Measurements from ENCODE around the gene SH3GLB2. TPM values are rescaled to one million over a fixed set of nuclear protein-coding genes. Genes with fewer than 3 reads are reported as not detected.
"Not testable (repeated sequence)": the region's sequence is repeated elsewhere in the genome, so short reads cannot be mapped to it uniquely, and the experiment has no call there.

Gene SH3GLB2
- total and polyA plus RNA-seq, 2 experiments from 2014 or later = 21.9 to 68.0 TPM

GRCh38 chr9:128969491-128969890 is 58.6 kb downstream of the SH3GLB2 start (continued):
- no peak for TF ChIP-seq ZNF462 (CRISPR knock-in tag; IDR thresholded peaks at IDR 0.05)
- TF ChIP-seq STAT1 (IDR thresholded peaks at IDR 0.05; ENCODE audit: unreplicated experiment) = no peak

- not testable (repeated sequence) for H3K4me3 ChIP-seq; H3K9me3 Mint-ChIP-seq; H4K20me1 ChIP-seq (replicated peaks; ENCODE audit: insufficient read depth); H3K4me1 Mint-ChIP-seq; H3K27ac Mint-ChIP-seq; H3F3A ChIP-seq (replicated peaks; ENCODE audit: low read depth); H3K27ac ChIP-seq (ENCODE audit: low read depth); H3K4me1 ChIP-seq (ENCODE audit: insufficient read depth); H3K9me2 ChIP-seq (ENCODE audit: insufficient read depth); H3K79me2 ChIP-seq (replicated peaks; ENCODE audit: insufficient read depth); H3K27me3 ChIP-seq (ENCODE audit: insufficient read depth); H3K27me3 Mint-ChIP-seq (ENCODE audit: insufficient read depth, low read depth, poor library complexity); H3K4me3 Mint-ChIP-seq; DNase-seq (ENCODE audit: low spot score); H2AFZ ChIP-seq; ATAC-seq; H3K4me2 ChIP-seq
- H3K36me3 Mint-ChIP-seq (ENCODE audit: low read depth) = peaks cover 63% of the 10 kb centered on the region
- H3K36me3 ChIP-seq (ENCODE audit: insufficient read depth) = peaks cover 44% of the 10 kb centered on the region
These were observed 66.7 kb downstream of the SH3GLB2 start for GRCh38 chr9:128961403-128961802.

Other genes with a start within 250 kb of the SH3GLB2 start
- 19.1 and 19.4 TPM in 2 replicates for gene TBC1D13, start 241.1 kb downstream of the SH3GLB2 start, total RNA-seq (2014; rRNA removed; shearing (Covaris generic))
- gene TBC1D13, start 241.1 kb downstream of the SH3GLB2 start, polyA plus RNA-seq (2016; fragmentation: Nextera tagmentation; extraction: Ambion mirVana) = 7.8 and 8.3 TPM in 2 replicates
- 14.6 and 23.5 TPM in 2 replicates for gene ENDOG, start 209.8 kb downstream of the SH3GLB2 start, total RNA-seq (2014; rRNA removed; shearing (Covaris generic))
- 15.1 and 19.2 TPM in 2 replicates for gene ENDOG, start 209.8 kb downstream of the SH3GLB2 start, polyA plus RNA-seq (2016; fragmentation: Nextera tagmentation; extraction: Ambion mirVana)
- gene SPOUT1, start 198.5 kb downstream of the SH3GLB2 start, total RNA-seq (2014; rRNA removed; shearing (Covaris generic)) = 34.8 and 50.9 TPM in 2 replicates
- 28.5 and 33.5 TPM in 2 replicates for gene SPOUT1, start 198.5 kb downstream of the SH3GLB2 start, polyA plus RNA-seq (2016; fragmentation: Nextera tagmentation; extraction: Ambion mirVana)
- 29.8 and 34.0 TPM in 2 replicates for gene KYAT1, start 146.4 kb downstream of the SH3GLB2 start, total RNA-seq (2014; rRNA removed; shearing (Covaris generic))
- 23.0 and 26.1 TPM in 2 replicates for gene KYAT1, start 146.4 kb downstream of the SH3GLB2 start, polyA plus RNA-seq (2016; fragmentation: Nextera tagmentation; extraction: Ambion mirVana)
- gene LRRC8A, start 146.2 kb downstream of the SH3GLB2 start, total RNA-seq (2014; rRNA removed; shearing (Covaris generic)) = 75.7 and 80.5 TPM in 2 replicates
- 35.3 and 37.3 TPM in 2 replicates for gene LRRC8A, start 146.2 kb downstream of the SH3GLB2 start, polyA plus RNA-seq (2016; fragmentation: Nextera tagmentation; extraction: Ambion mirVana)
- 4.1 and 10.4 TPM in 2 replicates for gene PHYHD1, start 107.3 kb downstream of the SH3GLB2 start, total RNA-seq (2014; rRNA removed; shearing (Covaris generic))
- 16.8 and 23.4 TPM in 2 replicates for gene PHYHD1, start 107.3 kb downstream of the SH3GLB2 start, polyA plus RNA-seq (2016; fragmentation: Nextera tagmentation; extraction: Ambion mirVana)
- gene DOLK, start 80.7 kb downstream of the SH3GLB2 start, total RNA-seq (2014; rRNA removed; shearing (Covaris generic)) = 20.2 and 21.3 TPM in 2 replicates
- 9.8 and 10.3 TPM in 2 replicates for gene DOLK, start 80.7 kb downstream of the SH3GLB2 start, polyA plus RNA-seq (2016; fragmentation: Nextera tagmentation; extraction: Ambion mirVana)
- gene NUP188, start 80.6 kb downstream of the SH3GLB2 start, total RNA-seq (2014; rRNA removed; shearing (Covaris generic)) = 107 and 117 TPM in 2 replicates
- 25.5 and 28.4 TPM in 2 replicates for gene NUP188, start 80.6 kb downstream of the SH3GLB2 start, polyA plus RNA-seq (2016; fragmentation: Nextera tagmentation; extraction: Ambion mirVana)
- gene MIGA2, start 8.3 kb upstream of the SH3GLB2 start, total RNA-seq (2014; rRNA removed; shearing (Covaris generic)) = 37.1 and 47.8 TPM in 2 replicates
- gene MIGA2, start 8.3 kb upstream of the SH3GLB2 start, polyA plus RNA-seq (2016; fragmentation: Nextera tagmentation; extraction: Ambion mirVana) = 15.3 and 19.3 TPM in 2 replicates
- 30.0 and 31.9 TPM in 2 replicates for gene DOLPP1, start 52.8 kb upstream of the SH3GLB2 start, total RNA-seq (2014; rRNA removed; shearing (Covaris generic))
- 20.5 and 23.3 TPM in 2 replicates for gene DOLPP1, start 52.8 kb upstream of the SH3GLB2 start, polyA plus RNA-seq (2016; fragmentation: Nextera tagmentation; extraction: Ambion mirVana)
- gene CRAT, start 82.5 kb upstream of the SH3GLB2 start, total RNA-seq (2014; rRNA removed; shearing (Covaris generic)) = 9.9 TPM in 2 replicates
- 3.7 and 4.6 TPM in 2 replicates for gene CRAT, start 82.5 kb upstream of the SH3GLB2 start, polyA plus RNA-seq (2016; fragmentation: Nextera tagmentation; extraction: Ambion mirVana)
- 110 and 122 TPM in 2 replicates for gene PTPA, start 83.1 kb upstream of the SH3GLB2 start, total RNA-seq (2014; rRNA removed; shearing (Covaris generic))
- gene PTPA, start 83.1 kb upstream of the SH3GLB2 start, polyA plus RNA-seq (2016; fragmentation: Nextera tagmentation; extraction: Ambion mirVana) = 53.9 and 57.3 TPM in 2 replicates
- 0.90 and 1.2 TPM in 2 replicates for gene IER5L, start 149.9 kb upstream of the SH3GLB2 start, total RNA-seq (2014; rRNA removed; shearing (Covaris generic))
- 0.19 and 0.24 TPM in 2 replicates for gene IER5L, start 149.9 kb upstream of the SH3GLB2 start, polyA plus RNA-seq (2016; fragmentation: Nextera tagmentation; extraction: Ambion mirVana)